SKM-1 treated with dmso at 0.1 percent for 144 hours (cell line): Measurements from ENCODE around the gene MRGPRG.
A peak's percentile ranks its signal among the peaks of the same experiment; 100 is the strongest.

ENCODE experiments used
- DNase-seq: peaks from one replicate; lab custom pipeline; 2025; ENCODE audit not compliant: unreplicated experiment; lab: John Stamatoyannopoulos, UW

Gene MRGPRG

GRCh38 chr11:3195251-3196160 is 23.1 kb downstream of the MRGPRG start:
- peak; percentile 7 for DNase-seq

- no peak for DNase-seq
Observed at GRCh38 chr11:3194016-3194816, 24.4 kb downstream of the MRGPRG start.

- DNase-seq = no peak
Observed at GRCh38 chr11:3193373-3194015, 25.1 kb downstream of the MRGPRG start.

GRCh38 chr11:3192511-3193372 is 25.9 kb downstream of the MRGPRG start:
- DNase-seq = no peak

- no peak for DNase-seq
Observed at GRCh38 chr11:3191586-3192324, 26.9 kb downstream of the MRGPRG start.

- DNase-seq = no peak
Observed at GRCh38 chr11:3190600-3190999, 28.0 kb downstream of the MRGPRG start.

- no peak for DNase-seq
Observed at GRCh38 chr11:3189886-3190583, 28.6 kb downstream of the MRGPRG start.

GRCh38 chr11:3189196-3189843 is 29.3 kb downstream of the MRGPRG start:
- DNase-seq = no peak

GRCh38 chr11:3188496-3189195 is 30.0 kb downstream of the MRGPRG start:
- no peak for DNase-seq

- DNase-seq = no peak
Observed at GRCh38 chr11:3186166-3186953, 32.3 kb downstream of the MRGPRG start.

- DNase-seq = no peak
Observed at GRCh38 chr11:3184732-3185347, 33.8 kb downstream of the MRGPRG start.

GRCh38 chr11:3183523-3183922 is 35.1 kb downstream of the MRGPRG start:
- no peak for DNase-seq

- no peak for DNase-seq
Observed at GRCh38 chr11:3182462-3182852, 36.2 kb downstream of the MRGPRG start.

GRCh38 chr11:3181725-3182461 is 36.7 kb downstream of the MRGPRG start:
- no peak for DNase-seq

- no peak for DNase-seq
Observed at GRCh38 chr11:3180869-3181268, 37.7 kb downstream of the MRGPRG start.

GRCh38 chr11:3178349-3178748 is 40.3 kb downstream of the MRGPRG start:
- DNase-seq = no peak
